GM21529 (cell line): Measurements from ENCODE around the gene CDKN2B-AS1.

ENCODE experiments used
- ATAC-seq: cut with Tn5 transposase; IDR thresholded peaks from one replicate; pipeline ENCODE4 v1.9.1; 2021; ENCODE audit not compliant: unreplicated experiment

The CDKN2B-AS1 gene

GRCh38 chr9:22117511-22118384 is 123.2 kb downstream of the CDKN2B-AS1 start:
- ATAC-seq: no peak

- no peak for ATAC-seq
Measured at GRCh38 chr9:22118810-22119521, 124.4 kb downstream of the CDKN2B-AS1 start.

GRCh38 chr9:22119522-22120158 is 125.0 kb downstream of the CDKN2B-AS1 start:
- ATAC-seq: peak; percentile 66

- no peak for ATAC-seq
Measured at GRCh38 chr9:22120159-22120549, 125.6 kb downstream of the CDKN2B-AS1 start.

GRCh38 chr9:22120595-22120994 is 126.0 kb downstream of the CDKN2B-AS1 start:
- ATAC-seq: no peak

GRCh38 chr9:22124263-22125011 is 129.8 kb downstream of the CDKN2B-AS1 start:
- no peak for ATAC-seq

- no peak for ATAC-seq
Measured at GRCh38 chr9:22129133-22129532, 134.5 kb downstream of the CDKN2B-AS1 start.

GRCh38 chr9:22129633-22130032 is 135.0 kb downstream of the CDKN2B-AS1 start:
- no peak for ATAC-seq

GRCh38 chr9:22131817-22132216 is 137.2 kb downstream of the CDKN2B-AS1 start:
- ATAC-seq: no peak

- no peak for ATAC-seq
Measured at GRCh38 chr9:22134390-22134789, 139.8 kb downstream of the CDKN2B-AS1 start.

GRCh38 chr9:22136461-22137096 is 142.0 kb downstream of the CDKN2B-AS1 start:
- ATAC-seq: no peak

GRCh38 chr9:22138956-22139660 is 144.5 kb downstream of the CDKN2B-AS1 start:
- ATAC-seq: no peak

- ATAC-seq: no peak
Measured at GRCh38 chr9:22141908-22142307, 147.3 kb downstream of the CDKN2B-AS1 start.

GRCh38 chr9:22142671-22143070 is 148.1 kb downstream of the CDKN2B-AS1 start:
- no peak for ATAC-seq

- ATAC-seq: no peak
Measured at GRCh38 chr9:22143799-22144625, 149.4 kb downstream of the CDKN2B-AS1 start.

GRCh38 chr9:22146604-22147003 is 152.0 kb downstream of the CDKN2B-AS1 start:
- no peak for ATAC-seq

- no peak for ATAC-seq
Measured at GRCh38 chr9:22147813-22148527, 153.4 kb downstream of the CDKN2B-AS1 start.

- no peak for ATAC-seq
Measured at GRCh38 chr9:22148528-22148875, 153.9 kb downstream of the CDKN2B-AS1 start.
